ENCODE measurements around the gene TP53AIP1. TPM values are rescaled to one million over a fixed set of nuclear protein-coding genes. Genes with fewer than 3 reads are reported as not detected.

Gene TP53AIP1
- total and polyA plus RNA-seq, 10 of the 15 experiments (the other 5 are each of a cell fraction or from before 2014, with no cell fraction given) = 0.01 TPM; not detected in 9

- SMC1A ChIA-PET (ENCODE audit: uncharacterized antibody, unreplicated experiment) = interaction anchor here (0.9 to 12.3 kb wide), 2 partner anchors 16 to 64 kb away, joined by 3 to 249 read pairs; no protein-coding TSS in a partner anchor
- no peaks in the 10 kb centered on the region for H3K9me3 ChIP-seq (replicated peaks; ENCODE audit: control insufficient read depth, insufficient read depth, low read length)
- H3K4me2 ChIP-seq (ENCODE audit: control insufficient read depth, insufficient read depth) = no peak overlapping the region
- FAIRE-seq = no peak
- peaks cover 13 to 14% of the 10 kb centered on the region in 2 experiments for H3K27me3 ChIP-seq (replicated peaks in 1 of 2; ENCODE audit: control insufficient read depth in 2 of 2, insufficient read depth in 2 of 2, low read length in 1 of 2)
- ATAC-seq = no peak
- POLR2A ChIA-PET = no interaction called here
- H3K4me3 ChIP-seq = no peak overlapping the region
- H3K4me1 ChIP-seq (ENCODE audit: control insufficient read depth, insufficient read depth, low read length) = no peaks in the 10 kb centered on the region
- TF ChIP-seq DPF2 (IDR thresholded peaks at IDR 0.05) = 0 out of 2 replicates have a peak, but pooled peaks have one; percentile 27
- TF ChIP-seq JUNB (IDR thresholded peaks at IDR 0.05) = no peak
- no TSS peak for BruUV-seq (replicated peaks)
- no peak for DNase-seq (ENCODE audit: low read depth, low spot score)
- in situ Hi-C loops (cut with MboI) = loop anchor here (5.0 to 10.0 kb wide), 2 partner anchors 69 to 446 kb away; no protein-coding TSS in a partner anchor
- H3K9ac ChIP-seq (ENCODE audit: control insufficient read depth, insufficient read depth, low read length) = no peak overlapping the region
- RAD21 ChIA-PET (ENCODE audit: unreplicated experiment) = interaction anchor here (0.9 kb wide), 1 partner anchor 68 kb away, joined by 5 read pairs; no protein-coding TSS in a partner anchor
- WGBS (ENCODE audit: insufficient coverage, insufficient replicate concordance, low lambda C conversion rate, missing lambda C conversion rate) = 47% methylated on average over 15 of the region's 15 CpGs
- CTCF ChIA-PET = interaction anchor here (1.1 to 10.8 kb wide), 4 partner anchors 13 to 718 kb away, joined by 4 to 480 read pairs (median 39); no protein-coding TSS in a partner anchor
- no peak overlapping the region for H2AFZ ChIP-seq (ENCODE audit: control insufficient read depth, low read depth, low read length)
- intact Hi-C loops (cut with micrococcal nuclease; ENCODE audit: unreplicated experiment) = no loop called here
- no peaks in the 10 kb centered on the region for H3K36me3 ChIP-seq (ENCODE audit: control insufficient read depth in 2 of 2, insufficient read depth in 2 of 2, low read length in 1 of 2)
- H3K79me2 ChIP-seq (ENCODE audit: control insufficient read depth, insufficient read depth, low read length) = no peaks in the 10 kb centered on the region
- H3K27ac ChIP-seq (ENCODE audit: control insufficient read depth, insufficient read depth) = no peak overlapping the region
- H4K20me1 ChIP-seq (ENCODE audit: control insufficient read depth, insufficient read depth) = no peaks in the 10 kb centered on the region
These were observed 54.4 kb downstream of the TP53AIP1 start for GRCh38 chr11:128888034-128888985.

GRCh38 chr11:128886406-128887124 lies 56.1 kb downstream of the TP53AIP1 start:
- peak; percentile 51 for ATAC-seq
- intact Hi-C loops (cut with micrococcal nuclease; ENCODE audit: unreplicated experiment) = no loop called here
- Histone ChIP-seq H3K27ac (ENCODE audit: control insufficient read depth, insufficient read depth) (no peak overlapping the region), H3K36me3 (ENCODE audit: control insufficient read depth in 2 of 2, insufficient read depth in 2 of 2, low read length in 1 of 2) (no peaks in the 10 kb centered on the region), H3K27me3 (replicated peaks in 1 of 2; ENCODE audit: control insufficient read depth in 2 of 2, insufficient read depth in 2 of 2, low read length in 1 of 2) (peaks cover 12 to 15% of the 10 kb centered on the region in 2 experiments), H3K79me2 (ENCODE audit: control insufficient read depth, insufficient read depth, low read length) (no peaks in the 10 kb centered on the region), H3K9me3 (replicated peaks; ENCODE audit: control insufficient read depth, insufficient read depth, low read length) (no peaks in the 10 kb centered on the region), H3K4me2 (ENCODE audit: control insufficient read depth, insufficient read depth) (no peak overlapping the region), H2AFZ (ENCODE audit: control insufficient read depth, low read depth, low read length) (no peak overlapping the region), H3K4me3 (no peak overlapping the region), H3K4me1 (ENCODE audit: control insufficient read depth, insufficient read depth, low read length) (no peaks in the 10 kb centered on the region), H4K20me1 (ENCODE audit: control insufficient read depth, insufficient read depth) (no peaks in the 10 kb centered on the region), H3K9ac (ENCODE audit: control insufficient read depth, insufficient read depth, low read length) (no peak overlapping the region)
- WGBS (ENCODE audit: insufficient coverage, insufficient replicate concordance, low lambda C conversion rate, missing lambda C conversion rate) = 0% methylated on average over 5 of the region's 5 CpGs
- ChIA-PET RAD21 (ENCODE audit: unreplicated experiment) (interaction anchor here (0.7 to 4.2 kb wide), 6 partner anchors 18 to 76 kb away, joined by 3 to 109 read pairs (median 5); no protein-coding TSS in a partner anchor), CTCF (interaction anchor here (0.6 to 10.8 kb wide), 16 partner anchors 11 to 735 kb away, joined by 3 to 480 read pairs (median 4); no protein-coding TSS in a partner anchor), SMC1A (ENCODE audit: uncharacterized antibody, unreplicated experiment) (interaction anchor here (0.8 to 12.3 kb wide), 7 partner anchors 12 to 447 kb away, joined by 3 to 249 read pairs (median 3); no protein-coding TSS in a partner anchor), POLR2A (no interaction called here)
- no peak for FAIRE-seq
- in situ Hi-C loops (cut with MboI) = loop anchor here (5.0 to 10.0 kb wide), 2 partner anchors 71 to 448 kb away; no protein-coding TSS in a partner anchor
- BruUV-seq (replicated peaks) = no TSS peak
- DNase-seq (ENCODE audit: low read depth, low spot score) = no peak
- TF ChIP-seq KLF5 (IDR thresholded peaks at IDR 0.05; ENCODE audit: partially characterized antibody) (no peak), SMC3 (IDR thresholded peaks at IDR 0.05; ENCODE audit: borderline replicate concordance, low read length) (peak; percentile 38; the same call in 1 of the 2 replicates), CTCF (IDR thresholded peaks at IDR 0.05 in 2 of 3, conservative IDR thresholded peaks at IDR 0.05 in 1 of 3; ENCODE audit: control insufficient read depth in 2 of 3, extremely low read depth in 1 of 3, insufficient read depth in 1 of 3, low read depth in 3 of 3, low read length in 3 of 3) (peak in 2 of 3 experiments; percentile 21 to 42; a peak in 3 of 6 replicates), NFIC (IDR thresholded peaks at IDR 0.05; ENCODE audit: low read depth, low read length) (no peak)

Data from GM12878 (cell line).